Measurements from ENCODE around the gene MGAT4A.
A peak's percentile ranks its signal among the peaks of the same experiment; 100 is the strongest.

MGAT4A gene

DNA sequence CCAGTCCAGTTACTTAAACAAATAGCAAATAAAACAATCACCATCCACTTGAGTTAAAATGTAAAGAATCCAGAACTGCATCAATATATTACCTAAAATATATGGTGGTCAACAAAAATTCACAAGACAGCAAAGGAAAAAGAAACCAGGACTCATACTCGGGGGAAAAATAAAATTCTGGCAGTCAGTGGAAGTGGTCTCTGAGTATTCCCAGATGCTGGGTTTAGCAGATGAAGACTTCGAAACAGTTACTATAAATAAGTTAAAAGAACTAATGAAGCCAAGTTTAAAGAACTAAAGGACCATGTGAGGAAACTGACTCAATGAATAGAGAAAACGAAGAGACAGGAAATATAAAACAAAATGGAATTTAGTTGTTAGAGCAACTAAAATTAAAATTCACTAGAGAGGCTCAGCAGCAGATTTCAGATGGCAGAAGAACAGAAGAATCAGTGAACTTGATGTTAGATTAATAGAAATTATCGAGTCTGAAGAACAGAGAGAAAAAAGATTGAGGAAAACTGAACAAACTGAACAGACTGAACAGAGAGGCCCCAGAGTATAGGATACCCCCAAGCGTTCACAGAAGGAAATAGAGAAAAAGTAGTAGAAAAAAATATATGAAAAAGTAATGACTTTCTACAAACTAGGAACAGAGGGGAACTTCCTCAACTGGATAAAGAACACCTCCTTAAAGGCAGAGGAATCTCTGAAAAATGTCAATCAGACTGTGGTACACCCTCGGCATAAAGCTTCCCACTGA lies 27.9 kb downstream of the MGAT4A start:
- TF ChIP-seq ZFX (IDR thresholded peaks at IDR 0.05) = no peak
- TF ChIP-seq, protein P1, sequence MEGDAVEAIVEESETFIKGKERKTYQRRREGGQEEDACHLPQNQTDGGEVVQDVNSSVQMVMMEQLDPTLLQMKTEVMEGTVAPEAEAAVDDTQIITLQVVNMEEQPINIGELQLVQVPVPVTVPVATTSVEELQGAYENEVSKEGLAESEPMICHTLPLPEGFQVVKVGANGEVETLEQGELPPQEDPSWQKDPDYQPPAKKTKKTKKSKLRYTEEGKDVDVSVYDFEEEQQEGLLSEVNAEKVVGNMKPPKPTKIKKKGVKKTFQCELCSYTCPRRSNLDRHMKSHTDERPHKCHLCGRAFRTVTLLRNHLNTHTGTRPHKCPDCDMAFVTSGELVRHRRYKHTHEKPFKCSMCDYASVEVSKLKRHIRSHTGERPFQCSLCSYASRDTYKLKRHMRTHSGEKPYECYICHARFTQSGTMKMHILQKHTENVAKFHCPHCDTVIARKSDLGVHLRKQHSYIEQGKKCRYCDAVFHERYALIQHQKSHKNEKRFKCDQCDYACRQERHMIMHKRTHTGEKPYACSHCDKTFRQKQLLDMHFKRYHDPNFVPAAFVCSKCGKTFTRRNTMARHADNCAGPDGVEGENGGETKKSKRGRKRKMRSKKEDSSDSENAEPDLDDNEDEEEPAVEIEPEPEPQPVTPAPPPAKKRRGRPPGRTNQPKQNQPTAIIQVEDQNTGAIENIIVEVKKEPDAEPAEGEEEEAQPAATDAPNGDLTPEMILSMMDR (conservative IDR thresholded peaks at IDR 0.05) = no peak
- no peak overlapping the region; the same call in 1 of the 2 replicates for H3K27ac ChIP-seq

DNA sequence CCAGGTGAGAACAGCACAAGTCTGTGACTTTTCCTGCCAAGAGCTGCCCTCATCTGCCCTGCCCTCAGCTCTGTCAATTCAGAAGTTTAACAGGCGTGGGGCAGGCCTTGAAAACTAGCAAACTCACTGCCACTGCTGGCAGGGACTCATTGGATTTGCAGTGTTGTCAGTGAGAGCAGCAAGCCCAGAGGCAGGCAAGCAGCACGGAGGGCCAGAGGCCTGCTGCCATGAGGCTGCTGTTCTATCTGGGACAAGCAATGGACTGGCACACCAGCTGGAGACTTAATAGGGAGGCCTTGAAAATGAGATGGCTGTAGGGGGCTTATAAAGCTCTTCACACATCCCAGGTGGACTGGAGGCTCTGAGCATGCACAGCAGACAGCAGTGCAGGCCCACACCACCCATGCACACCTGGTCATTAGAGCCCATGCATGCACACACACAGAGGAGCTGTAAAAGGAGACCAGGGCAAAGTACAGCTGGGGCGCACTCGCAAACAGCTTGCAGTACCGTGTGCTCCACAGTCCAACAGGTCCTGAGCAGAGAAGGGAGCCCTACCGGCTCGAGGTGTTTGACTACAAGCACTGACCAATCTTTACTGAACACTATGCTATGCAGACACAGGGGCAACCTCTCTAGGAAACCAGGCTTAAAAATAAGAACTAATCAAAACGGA lies 28.7 kb downstream of the MGAT4A start:
- TF ChIP-seq, protein P1 (conservative IDR thresholded peaks at IDR 0.05) = no peak
- no peak for TF ChIP-seq ZFX (IDR thresholded peaks at IDR 0.05)
- H3K27ac ChIP-seq = peak overlapping the region; percentile 53

DNA sequence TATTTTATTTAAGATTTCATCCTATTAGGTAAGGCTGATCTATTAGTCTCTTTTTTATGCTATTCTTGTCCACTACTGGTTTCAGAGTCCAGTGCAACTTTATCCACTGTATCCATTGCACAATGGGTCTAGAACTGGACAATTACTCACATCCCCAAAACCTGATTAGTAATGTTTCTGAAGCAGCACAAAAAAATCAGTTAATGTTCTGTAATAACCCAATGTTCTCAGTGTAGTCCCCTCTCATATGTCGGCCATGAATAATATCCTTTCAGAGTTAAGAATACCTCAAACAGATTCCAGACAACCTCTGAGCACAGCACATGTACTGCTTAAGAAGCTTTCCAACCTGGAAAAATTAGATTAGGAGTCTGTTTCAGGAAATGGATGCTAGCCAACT lies 29.7 kb downstream of the MGAT4A start:
- H3K27ac ChIP-seq = no peak overlapping the region
- TF ChIP-seq, protein P1 (conservative IDR thresholded peaks at IDR 0.05) = no peak
- TF ChIP-seq ZFX (IDR thresholded peaks at IDR 0.05) = no peak

DNA sequence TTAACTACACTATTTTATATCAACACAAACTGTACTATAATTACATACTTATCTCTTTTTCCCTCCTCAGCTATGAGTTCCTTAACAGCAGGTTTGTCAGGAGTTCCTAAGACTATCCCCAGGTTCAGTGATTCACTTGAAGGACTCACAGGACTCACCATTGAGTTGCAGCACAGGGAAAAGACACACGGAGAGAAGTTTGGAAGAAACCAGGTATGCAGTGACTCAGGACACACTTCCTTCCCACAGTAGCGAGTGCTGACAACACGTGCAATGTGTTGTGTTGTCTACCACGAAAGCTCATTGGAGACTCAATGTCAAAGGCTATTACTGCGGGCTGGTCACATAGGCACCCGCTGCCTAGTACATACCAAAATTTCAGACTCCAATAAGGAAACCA lies 32.0 kb downstream of the MGAT4A start:
- no peak for TF ChIP-seq ZFX (IDR thresholded peaks at IDR 0.05)
- TF ChIP-seq, protein P1 (conservative IDR thresholded peaks at IDR 0.05) = no peak
- no peak overlapping the region for H3K27ac ChIP-seq

DNA sequence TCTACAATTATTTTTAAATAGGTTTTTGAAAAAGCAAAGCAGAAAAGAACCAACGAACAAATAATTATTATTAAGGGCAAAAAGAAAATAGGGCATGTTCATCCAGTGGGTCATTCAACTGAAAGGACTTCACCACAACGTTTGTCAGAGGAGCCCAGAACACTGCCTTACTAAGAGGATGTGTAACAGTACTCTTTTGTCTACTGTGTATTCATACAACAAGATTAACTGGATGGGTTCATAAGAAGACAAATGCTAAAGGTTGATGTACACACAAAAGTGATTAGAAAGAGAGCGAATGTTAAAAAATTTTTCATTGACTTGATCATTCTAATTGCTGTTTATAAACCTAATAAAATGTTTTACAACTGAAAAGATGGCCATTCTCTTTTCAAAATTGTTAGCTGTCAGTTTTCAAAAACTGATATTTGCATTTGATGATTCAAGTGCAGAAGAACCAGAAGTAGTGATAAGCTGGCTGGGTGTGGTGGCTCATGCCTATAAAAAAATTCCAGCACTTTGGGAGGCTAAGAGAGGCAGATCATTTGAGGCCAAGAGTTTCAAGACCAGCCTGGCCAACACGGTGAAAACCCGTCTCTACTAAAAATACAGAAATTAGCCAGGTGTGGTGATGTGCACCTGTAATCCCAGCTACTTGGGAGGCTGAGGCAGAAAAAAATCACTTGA lies 33.1 kb downstream of the MGAT4A start:
- H3K27ac ChIP-seq = no peak overlapping the region
- TF ChIP-seq, protein P1 (conservative IDR thresholded peaks at IDR 0.05) = no peak
- TF ChIP-seq ZFX (IDR thresholded peaks at IDR 0.05) = no peak

DNA sequence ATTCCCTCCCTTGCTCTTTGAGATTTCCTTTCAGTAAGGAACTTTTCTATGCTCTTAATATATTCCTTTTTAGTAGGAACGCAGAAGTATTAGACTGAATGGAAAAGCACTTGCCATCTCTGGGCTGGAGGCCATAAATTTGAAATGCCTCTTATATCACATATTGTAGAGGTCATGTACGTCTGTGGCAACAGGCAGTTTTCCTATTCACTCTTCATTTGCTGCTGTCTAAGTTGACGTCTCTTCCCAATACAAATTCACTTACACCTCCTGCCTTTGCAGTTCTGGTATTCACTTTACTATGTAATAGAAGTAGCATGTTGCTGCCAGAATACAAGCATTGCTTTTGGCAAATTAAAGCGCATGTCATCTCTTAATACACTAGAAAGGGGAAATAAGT lies 34.7 kb downstream of the MGAT4A start:
- TF ChIP-seq, protein P1 (conservative IDR thresholded peaks at IDR 0.05) = no peak
- no peak for TF ChIP-seq ZFX (IDR thresholded peaks at IDR 0.05)
- no peak overlapping the region for H3K27ac ChIP-seq

DNA sequence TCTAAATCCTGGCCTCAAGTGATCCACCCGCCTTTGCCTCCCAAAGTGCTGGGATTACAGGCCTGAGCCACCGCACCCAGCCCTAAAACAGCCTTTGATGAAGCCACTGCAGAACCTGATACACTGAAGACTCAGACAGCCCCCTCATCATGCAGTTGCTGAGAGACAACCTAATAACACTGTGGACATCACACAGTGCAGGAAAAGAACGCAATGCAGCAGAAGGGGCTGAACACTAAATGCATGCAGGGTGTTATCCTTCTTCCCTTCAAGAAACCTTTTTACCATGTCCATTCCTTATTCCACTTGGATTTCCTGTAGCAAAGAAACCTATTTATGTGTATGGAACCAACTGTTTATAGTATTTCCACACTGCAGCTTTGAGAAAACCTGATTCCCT lies 35.7 kb downstream of the MGAT4A start:
- TF ChIP-seq ZFX (IDR thresholded peaks at IDR 0.05) = no peak
- TF ChIP-seq, protein P1 (conservative IDR thresholded peaks at IDR 0.05) = no peak
- no peak overlapping the region for H3K27ac ChIP-seq
